NB4 (cell line): Measurements from ENCODE around the gene RSPH3.

Experiments
- DNase-seq: peaks from one replicate; pipeline ENCODE4 v3.0.0; 2010; ENCODE audit warnings: low read depth
- H3K4me3 ChIP-seq: one replicate; pipeline ENCODE4 v1.5.1; 2011; ENCODE audit warnings: mild to moderate bottlenecking, low read depth, low read length, moderate library complexity
- MYC ChIP-seq: IDR thresholded peaks from 2 replicates; pipeline ENCODE4 v1.6.1; 2011; ENCODE audit warnings: low read depth, low read length
- POLR2A ChIP-seq: IDR thresholded peaks from 2 replicates; pipeline ENCODE4 v1.6.1; 2011; ENCODE audit warnings: mild to moderate bottlenecking; ENCODE audit not compliant: insufficient read length; ENCODE audit errors: extremely low read depth
- TF ChIP-seq, protein P1 (sequence below): IDR thresholded peaks from 2 replicates; pipeline ENCODE4 v1.6.1; 2011; ENCODE audit warnings: low read depth, low read length
- TF ChIP-seq, protein P2 (sequence below): IDR thresholded peaks from one replicate; pipeline ENCODE4 v1.5.1; 2012; ENCODE audit warnings: low read depth, low read length

RSPH3 gene

DNA sequence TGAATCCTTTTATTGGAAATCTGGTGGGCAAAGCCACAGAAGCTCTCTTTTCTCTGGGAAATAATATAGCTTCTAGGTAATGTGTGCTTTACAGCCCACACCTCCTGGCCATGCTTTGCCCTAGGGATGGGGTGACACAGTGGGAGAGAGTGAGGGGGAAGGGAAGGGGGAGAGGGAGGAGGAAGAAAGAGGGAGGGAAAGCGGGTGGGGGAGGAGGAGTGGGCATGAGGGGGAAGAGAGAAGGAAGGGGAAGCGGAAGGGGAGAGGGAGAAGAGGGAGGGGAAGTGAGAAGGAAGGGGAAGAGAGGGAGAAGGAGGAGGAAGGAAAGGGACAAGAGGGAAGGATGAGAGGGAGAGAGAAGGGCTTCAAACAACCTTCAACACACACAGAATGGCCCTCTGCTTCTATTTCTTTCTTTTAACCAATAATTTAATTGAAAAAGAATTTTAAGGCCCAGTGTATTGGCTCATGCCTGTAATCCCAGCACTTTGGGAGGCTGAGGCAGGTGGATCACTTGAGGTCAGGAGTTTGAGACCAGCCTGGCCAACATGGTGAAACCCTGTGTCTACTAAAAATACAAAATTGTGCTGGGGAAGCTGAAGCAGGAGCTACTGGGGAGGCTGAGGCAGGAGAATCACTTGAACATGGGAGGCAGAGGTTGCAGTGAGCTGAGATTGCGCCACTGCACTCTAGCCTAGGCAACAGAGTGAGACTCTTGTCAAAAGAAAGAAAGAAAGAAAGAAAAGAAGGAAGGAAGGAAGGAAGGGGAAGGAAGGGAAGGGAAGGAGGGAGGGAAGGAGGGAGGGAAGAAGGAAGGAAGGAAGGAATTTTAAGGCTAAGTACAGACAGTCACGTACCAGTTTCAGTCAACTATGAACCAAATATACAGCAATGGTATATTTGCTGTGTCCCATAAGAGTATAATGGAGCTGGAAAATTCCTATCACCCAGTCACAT, 75.2 kb downstream of the RSPH3 start:
- DNase-seq = no peak
- H3K4me3 ChIP-seq = no peak overlapping the region
- TF ChIP-seq POLR2A = no peak
- TF ChIP-seq MYC = no peak
- TF ChIP-seq, protein P1, sequence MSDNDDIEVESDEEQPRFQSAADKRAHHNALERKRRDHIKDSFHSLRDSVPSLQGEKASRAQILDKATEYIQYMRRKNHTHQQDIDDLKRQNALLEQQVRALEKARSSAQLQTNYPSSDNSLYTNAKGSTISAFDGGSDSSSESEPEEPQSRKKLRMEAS = no peak

DNA sequence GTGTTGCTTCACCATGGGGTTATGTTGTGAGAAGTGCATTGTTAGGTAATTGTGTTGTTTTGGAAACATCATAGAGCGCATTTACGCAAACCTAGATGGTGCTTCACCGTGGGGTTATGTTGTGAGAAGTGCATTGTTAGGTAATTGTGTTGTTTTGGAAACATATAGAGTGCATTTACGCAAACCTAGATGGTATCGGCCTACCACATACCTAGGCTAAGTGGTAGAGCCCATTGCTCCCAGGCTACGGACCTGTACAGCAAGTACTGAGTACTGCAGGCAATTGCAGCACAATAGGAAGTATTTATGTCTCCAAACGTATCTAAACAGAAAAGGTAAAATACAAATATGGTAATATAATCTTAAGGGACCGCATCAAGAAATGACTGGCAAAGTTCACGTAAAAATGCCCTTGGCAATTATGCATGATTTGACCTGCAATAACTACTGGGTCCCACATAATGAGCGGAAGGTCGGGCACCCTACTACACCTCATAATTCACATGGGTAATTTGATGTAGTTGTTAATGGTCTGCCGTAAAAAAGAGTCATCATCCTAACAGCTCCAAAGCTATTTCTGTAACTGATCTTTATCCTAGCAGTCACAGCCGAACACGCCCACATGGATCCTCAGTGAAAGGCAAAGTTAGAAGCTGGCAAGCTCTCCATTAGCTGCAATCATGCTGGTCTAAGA, 76.0 kb downstream of the RSPH3 start:
- no peak overlapping the region for H3K4me3 ChIP-seq
- TF ChIP-seq POLR2A (no peak), MYC (no peak)
- TF ChIP-seq, protein P1 = no peak
- TF ChIP-seq, protein P2, sequence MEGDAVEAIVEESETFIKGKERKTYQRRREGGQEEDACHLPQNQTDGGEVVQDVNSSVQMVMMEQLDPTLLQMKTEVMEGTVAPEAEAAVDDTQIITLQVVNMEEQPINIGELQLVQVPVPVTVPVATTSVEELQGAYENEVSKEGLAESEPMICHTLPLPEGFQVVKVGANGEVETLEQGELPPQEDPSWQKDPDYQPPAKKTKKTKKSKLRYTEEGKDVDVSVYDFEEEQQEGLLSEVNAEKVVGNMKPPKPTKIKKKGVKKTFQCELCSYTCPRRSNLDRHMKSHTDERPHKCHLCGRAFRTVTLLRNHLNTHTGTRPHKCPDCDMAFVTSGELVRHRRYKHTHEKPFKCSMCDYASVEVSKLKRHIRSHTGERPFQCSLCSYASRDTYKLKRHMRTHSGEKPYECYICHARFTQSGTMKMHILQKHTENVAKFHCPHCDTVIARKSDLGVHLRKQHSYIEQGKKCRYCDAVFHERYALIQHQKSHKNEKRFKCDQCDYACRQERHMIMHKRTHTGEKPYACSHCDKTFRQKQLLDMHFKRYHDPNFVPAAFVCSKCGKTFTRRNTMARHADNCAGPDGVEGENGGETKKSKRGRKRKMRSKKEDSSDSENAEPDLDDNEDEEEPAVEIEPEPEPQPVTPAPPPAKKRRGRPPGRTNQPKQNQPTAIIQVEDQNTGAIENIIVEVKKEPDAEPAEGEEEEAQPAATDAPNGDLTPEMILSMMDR = no peak
- no peak for DNase-seq
